Erythroblast (primary cell): ENCODE data around the gene SNRPA1.

Experiments used
- DNase-seq, 2 experiments: peaks; one replicate each; lab custom pipeline; 2025; lab: John Stamatoyannopoulos, UW
- GATA1 ChIP-seq: IDR thresholded peaks from 2 replicates; pipeline ENCODE4 v1.6.1; 2011; ENCODE audit warnings: low read depth, mild to moderate bottlenecking, control low read depth, low read length, moderate library complexity
- POLR2A ChIP-seq: IDR thresholded peaks from 2 replicates; pipeline ENCODE4 v1.6.1; 2011; ENCODE audit warnings: mild to moderate bottlenecking, low read length

The SNRPA1 gene

DNA sequence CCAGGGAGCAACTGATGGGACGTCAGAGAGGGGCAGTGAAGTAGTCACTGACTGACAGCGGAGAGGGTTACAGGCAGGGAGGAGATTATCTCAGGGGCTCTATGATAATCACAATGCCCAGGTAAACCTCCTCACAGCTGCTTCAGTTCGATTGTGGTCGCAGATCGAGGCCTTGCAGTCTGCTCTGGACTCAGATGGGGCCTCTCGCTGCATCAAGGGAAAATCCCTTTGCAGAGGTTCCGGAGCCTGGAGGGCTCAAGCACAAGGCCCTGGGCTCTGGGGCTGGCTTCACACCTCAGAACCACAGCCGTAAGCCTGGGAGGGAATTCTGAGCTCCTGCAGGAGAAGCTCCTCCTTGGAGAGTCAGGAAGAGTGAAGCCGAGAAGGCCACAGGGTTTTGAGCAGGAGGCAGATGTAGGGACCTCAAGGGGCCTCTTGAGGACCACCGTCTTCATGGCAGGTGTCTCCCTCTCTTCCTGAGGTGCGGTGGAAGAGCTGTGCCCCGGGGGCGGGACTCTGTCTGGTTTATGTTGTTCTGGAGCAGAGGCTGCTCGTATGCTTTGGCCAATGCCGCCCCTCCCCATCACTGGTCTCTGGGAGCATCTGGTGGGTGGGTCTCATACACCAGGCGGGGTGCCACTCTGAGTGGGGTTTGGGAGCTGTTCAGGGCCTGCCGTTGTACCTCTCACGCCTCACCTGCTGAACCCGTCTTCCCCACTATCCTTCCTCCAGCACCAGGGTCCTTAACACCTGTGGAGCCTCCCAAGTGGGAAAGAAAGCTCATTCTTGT, 19.5 kb upstream of the SNRPA1 start:
- no peak for TF ChIP-seq GATA1
- TF ChIP-seq POLR2A, result no peak
- no peak for DNase-seq

DNA sequence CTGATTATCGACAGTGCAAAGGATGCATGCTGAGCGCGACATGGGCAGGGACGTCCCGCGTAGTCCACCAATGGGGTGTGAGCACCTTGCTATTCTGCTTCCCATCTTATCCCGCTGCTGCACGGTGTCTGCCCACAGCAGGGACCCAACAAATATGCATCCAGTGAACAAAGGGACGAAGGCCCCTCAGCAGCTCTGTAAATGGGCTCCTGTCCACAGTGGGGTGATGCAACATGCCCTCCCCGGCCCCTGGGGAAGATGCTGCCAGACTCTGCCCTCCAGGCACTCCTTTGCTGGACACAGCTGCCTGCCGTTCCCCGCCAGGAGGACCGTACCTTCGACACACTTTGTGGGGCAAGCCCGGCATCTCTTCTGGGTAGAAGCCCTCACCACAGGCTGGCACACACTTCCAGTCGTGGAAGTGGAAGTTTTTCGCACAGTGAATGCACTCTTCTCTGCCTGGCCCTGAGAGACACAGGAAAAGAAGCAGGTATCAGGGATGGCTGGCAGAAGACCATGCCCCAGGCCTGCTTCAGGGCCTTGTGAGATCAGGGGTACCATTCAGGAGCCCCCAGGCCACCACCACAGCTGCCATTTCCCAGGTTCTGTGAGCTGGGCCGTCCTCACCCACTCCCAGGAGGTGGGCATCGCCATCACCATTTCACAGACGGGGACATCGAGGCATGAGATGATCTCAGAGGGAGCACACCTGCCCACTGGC, 18.2 kb upstream of the SNRPA1 start:
- TF ChIP-seq GATA1 (no peak), POLR2A (no peak)
- DNase-seq, result no peak

- no peak for TF ChIP-seq POLR2A
- TF ChIP-seq GATA1, result no peak
- no peak for DNase-seq
Measured at GRCh38 chr15:101310508-101310907, 15.5 kb upstream of the SNRPA1 start.

GRCh38 chr15:101310161-101310480, 15.1 kb upstream of the SNRPA1 start:
- TF ChIP-seq GATA1, result no peak
- no peak for TF ChIP-seq POLR2A
- DNase-seq, result no peak

- TF ChIP-seq POLR2A (no peak), GATA1 (no peak)
- no peak for DNase-seq
Measured at GRCh38 chr15:101309436-101310160, 14.6 kb upstream of the SNRPA1 start.

- no peak for TF ChIP-seq GATA1
- TF ChIP-seq POLR2A, result no peak
- no peak for DNase-seq
Measured at GRCh38 chr15:101308604-101309435, 13.8 kb upstream of the SNRPA1 start.

GRCh38 chr15:101307897-101308603, 13.0 kb upstream of the SNRPA1 start:
- no peak for TF ChIP-seq GATA1
- no peak for TF ChIP-seq POLR2A
- DNase-seq, result no peak

DNA sequence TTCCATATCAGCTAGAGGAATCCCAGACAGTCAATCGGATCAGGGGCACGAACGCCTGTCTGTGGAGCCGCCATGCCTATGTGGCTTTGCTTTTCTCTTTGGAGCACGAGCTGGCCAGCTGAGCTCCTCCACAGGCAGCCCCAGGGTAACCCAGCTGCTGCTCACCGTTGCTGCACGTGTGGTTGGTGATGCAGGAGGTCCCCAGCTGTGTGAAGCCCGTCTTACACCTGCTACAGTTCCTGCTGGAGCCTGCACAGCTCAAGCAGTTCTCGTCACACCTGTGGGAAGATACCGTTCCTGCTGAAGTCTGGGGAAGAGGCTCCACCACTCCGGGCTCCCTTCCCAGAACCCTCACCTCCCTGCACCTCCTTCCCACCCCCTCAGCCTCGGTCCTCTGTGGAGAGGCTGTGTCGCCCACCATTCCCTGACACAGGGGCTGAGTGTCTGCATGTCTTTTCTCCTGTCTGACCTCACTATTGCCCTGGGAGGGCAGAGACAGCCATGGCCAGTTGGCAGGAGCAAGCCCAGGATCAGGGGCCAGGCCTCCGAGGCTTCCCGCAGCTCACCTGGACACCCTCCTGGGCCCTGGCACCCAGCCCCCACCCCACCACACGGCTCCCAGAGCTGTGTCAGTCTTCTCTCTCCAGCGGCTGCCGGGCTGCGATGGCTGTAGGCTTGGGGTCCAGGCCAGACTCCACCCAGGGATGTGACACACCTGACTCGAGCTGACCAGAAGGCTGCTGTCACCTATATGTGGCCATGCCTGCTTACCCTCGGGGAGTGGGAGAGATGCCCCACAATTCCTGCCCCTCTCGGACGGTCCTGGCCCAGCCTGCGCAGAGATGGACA, 12.2 kb upstream of the SNRPA1 start:
- TF ChIP-seq POLR2A (no peak), GATA1 (no peak)
- DNase-seq, result no peak

- TF ChIP-seq GATA1 (no peak), POLR2A (no peak)
- no peak for DNase-seq
Measured at GRCh38 chr15:101306341-101307047, 11.4 kb upstream of the SNRPA1 start.

DNA sequence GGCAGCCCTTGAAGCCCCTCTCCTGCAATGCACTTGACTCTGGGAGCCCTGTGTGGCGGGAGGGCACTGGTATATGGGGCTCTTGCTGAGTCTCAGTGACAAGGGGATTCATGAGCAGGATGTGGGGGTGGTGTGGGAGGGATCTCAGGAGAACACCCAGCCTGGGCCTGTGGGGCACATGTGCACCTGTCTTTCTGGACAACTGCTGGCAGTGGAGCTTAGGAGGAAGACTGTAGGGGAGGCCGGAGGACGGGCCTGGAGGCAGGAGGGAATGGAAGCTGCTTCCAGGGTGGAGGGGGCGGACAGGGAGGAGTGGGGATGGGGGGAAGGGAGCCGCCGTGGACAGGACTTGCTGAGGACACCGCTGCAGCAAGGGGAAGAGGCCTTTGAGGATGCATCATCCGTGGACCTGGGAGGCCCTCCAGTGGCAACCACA, 10.8 kb upstream of the SNRPA1 start:
- DNase-seq, result no peak
- TF ChIP-seq POLR2A, result no peak
- no peak for TF ChIP-seq GATA1

- TF ChIP-seq POLR2A (no peak), GATA1 (no peak)
- no peak for DNase-seq
Measured at GRCh38 chr15:101303408-101303807, 8.4 kb upstream of the SNRPA1 start.
